ENCODE results near the gene PDE3B.
"Not testable (repeated sequence)": the region's sequence is repeated elsewhere in the genome, so short reads cannot be mapped to it uniquely, and the experiment has no call there.

GRCh38 chr11:14740539-14740938 lies 96.9 kb downstream of the PDE3B start:
- not testable (repeated sequence) for TF ChIP-seq CTCF, POLR2A (IDR thresholded peaks at IDR 0.05)

Measured in breast epithelium (tissue), 3 donors.